NCI-H2196 (cell line): ENCODE measurements around the gene PDE4DIP.
"Not testable (repeated sequence)": the region's sequence is repeated elsewhere in the genome, so short reads cannot be mapped to it uniquely, and the experiment has no call there.

ENCODE experiments used
- DNase-seq: peaks from one replicate; lab custom pipeline; 2025; ENCODE audit not compliant: unreplicated experiment; lab: John Stamatoyannopoulos, UW

Gene PDE4DIP

DNA sequence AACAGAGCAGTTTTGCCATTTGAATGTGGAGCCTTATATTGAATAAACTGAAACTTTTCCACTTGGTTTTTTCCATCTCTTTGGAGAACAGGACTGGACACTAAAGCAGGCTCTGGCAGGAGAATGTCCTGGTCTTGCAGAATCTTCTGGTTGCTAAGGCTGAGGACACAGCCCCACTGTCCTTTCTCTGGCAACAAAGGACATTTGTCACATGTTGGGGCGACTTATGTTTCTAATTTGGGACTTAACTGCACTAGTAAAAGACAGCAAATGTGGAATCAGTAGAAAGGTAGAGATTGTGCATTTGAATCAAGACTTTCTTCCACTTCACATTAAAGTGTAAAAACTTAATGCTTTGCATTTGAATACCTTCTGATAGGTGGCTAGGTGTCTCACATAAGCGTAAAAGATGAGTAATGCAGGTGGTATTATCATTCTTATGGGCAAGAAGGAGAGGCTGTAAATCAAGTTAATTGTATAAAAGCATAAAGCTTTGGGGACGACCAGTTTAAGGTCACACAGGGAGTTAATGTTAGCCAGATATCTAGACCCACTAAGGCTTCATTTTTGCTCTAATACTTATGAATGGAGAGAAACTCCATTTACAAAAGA, 74.7 kb downstream of the PDE4DIP start:
- DNase-seq = not testable (repeated sequence)

DNA sequence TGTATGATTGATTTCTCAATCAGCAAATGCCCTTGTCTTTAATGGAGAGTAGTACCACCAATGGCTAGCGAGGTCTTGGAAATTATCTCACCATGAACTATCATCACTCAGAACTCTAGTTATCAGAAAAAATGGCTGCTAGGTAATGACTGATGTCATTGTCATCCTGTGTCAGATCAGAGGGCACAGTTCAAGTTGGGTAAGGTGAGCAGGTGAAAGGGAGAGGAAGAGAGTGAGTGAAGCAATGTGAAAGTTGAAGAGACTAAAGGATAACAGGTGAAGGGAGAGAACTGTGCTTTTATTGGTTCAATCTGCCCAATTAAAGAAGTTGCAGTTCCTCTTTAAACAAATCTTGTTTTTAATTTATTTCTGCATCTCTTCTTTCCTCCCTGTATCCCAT, 76.8 kb downstream of the PDE4DIP start:
- DNase-seq = not testable (repeated sequence)

DNA sequence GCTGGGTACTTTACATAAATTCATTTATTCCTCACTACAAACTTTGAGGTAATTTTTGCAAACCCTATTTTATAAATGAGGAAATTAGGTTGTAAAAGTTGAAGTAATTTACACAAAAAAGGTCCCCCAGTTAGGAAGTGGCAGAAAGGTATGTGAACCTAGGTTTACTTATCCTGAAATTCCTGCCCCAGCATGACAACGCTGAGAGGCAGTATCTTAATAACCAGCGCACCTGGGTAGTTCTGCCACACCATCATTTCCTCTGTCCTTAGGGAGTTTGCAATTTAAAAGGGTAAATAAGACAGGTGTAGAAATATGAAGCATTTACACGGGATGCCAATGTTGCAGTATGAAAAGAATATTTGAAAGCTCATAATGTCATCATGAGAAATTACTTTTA, 79.6 kb downstream of the PDE4DIP start:
- DNase-seq = not testable (repeated sequence)

DNA sequence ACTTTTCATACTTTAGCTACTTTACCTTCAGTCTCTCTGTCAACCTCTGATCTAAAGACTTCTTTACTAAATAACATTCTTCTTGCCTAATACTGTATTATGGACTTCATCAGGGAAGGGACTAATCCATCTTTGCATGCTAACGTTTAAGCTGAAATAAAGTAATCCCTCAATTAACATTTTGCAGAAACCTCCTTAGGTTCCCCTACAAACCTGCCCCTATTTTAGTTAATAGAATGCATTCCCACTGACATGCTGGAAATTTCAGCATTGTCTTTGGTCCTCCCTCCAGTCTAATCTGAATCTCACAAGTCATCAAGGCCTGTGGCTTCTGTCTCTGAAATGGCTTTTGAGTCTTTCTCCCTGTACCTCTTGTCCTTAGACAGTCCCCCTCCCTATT, 83.4 kb downstream of the PDE4DIP start:
- DNase-seq = not testable (repeated sequence)

DNA sequence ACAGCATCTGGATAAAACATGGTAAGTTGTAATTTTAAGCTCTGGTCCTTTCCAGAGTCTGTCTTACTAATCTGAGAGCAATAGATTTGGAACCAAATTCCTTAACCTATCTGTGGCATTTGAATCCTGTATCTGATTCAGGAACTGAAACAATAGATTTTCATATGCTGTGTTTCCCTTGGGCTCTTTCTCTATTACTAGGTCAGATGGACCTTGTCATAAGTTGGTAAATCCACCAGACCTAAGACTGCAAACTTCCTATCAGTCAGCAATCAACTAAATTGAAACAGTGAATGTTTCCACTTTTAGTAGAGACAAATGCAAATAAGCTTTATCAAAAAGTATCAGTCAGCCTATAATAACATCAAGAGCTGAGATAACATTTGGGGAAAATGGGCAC, 85.0 kb downstream of the PDE4DIP start:
- not testable (repeated sequence) for DNase-seq

DNA sequence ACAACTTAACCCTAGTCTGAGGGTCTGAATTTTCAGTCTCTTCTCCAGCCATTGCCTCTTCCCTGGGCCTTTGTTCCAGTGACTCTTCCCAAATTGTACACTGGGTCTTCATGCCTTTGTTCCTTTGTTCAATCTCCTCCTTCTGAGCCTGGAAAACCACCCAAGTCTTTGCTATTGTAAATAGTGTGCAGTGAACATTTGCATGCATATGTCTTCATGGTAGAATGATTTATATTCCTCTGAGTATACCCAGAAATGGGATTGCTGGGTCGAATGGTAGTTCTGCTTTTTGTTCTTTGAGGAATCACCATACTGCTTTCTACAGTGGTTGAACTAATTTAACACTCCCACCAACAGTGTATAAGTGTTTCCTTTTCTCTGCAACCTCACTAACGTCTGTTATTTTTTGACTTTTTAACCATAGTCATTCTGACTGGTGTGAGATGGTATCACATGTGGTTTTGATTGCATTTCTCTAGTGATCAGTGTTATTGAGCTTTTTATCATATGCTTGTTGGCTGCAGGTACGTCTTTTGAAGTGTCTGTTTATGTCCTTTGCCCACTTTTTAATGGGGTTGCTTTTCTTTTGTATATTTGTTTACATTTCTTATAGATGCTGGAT, 91.3 kb downstream of the PDE4DIP start:
- DNase-seq = not testable (repeated sequence)

DNA sequence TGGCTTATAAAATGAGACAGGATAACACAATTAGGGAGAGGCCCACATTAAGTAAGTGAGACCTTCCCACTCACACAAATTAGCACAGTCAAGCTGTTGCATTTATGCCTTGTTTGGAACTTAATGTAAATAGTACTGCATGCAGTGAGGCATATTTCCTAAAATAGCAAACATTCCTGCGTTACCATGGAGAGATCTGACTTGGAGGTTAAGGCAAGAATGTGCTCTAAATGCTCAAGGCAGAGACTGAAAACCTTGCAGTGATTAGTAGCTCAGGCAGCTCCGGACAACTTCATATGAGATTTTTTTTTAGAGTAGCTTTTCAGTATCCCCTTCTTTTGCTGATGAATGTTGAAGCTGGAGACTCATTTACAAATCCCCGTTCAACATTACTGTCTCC, 98.7 kb downstream of the PDE4DIP start:
- not testable (repeated sequence) for DNase-seq

DNA sequence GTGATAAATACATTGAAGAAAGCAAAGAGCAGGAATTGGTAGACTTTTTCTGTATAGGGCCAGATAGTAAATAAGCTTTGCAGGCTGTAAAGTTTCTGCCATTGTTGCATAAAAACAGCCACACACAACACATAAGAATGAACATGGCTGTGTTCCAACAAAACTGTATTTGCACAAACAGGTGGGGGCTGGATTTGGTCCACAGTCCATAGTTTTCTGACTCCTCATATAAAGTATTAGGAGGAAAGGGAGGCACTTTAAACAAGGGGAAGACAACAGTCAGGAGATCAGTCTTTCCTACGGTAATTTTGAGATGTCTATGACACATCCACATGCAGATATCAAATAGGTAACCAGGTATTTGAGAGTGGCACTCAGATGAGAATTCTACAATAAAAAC, 100.9 kb downstream of the PDE4DIP start:
- DNase-seq = not testable (repeated sequence)

DNA sequence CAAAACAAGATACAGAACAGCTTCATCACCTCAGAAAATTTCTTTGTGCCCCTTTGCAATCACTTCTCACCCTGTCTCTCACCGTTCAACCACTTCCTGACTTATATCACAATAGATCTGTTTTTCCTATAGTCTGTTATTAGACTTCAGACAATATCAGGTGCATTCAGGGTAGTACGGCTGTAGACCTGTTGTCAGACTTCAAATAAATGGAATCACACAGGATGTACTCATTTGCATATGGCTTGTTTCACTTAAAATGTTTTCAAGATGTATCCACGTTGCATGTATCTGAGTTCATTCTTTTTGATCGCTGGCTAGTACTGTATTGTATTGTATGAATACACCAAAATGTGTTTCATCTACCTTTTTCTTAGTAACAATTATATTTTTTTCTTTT, 104.5 kb downstream of the PDE4DIP start:
- DNase-seq = not testable (repeated sequence)

DNA sequence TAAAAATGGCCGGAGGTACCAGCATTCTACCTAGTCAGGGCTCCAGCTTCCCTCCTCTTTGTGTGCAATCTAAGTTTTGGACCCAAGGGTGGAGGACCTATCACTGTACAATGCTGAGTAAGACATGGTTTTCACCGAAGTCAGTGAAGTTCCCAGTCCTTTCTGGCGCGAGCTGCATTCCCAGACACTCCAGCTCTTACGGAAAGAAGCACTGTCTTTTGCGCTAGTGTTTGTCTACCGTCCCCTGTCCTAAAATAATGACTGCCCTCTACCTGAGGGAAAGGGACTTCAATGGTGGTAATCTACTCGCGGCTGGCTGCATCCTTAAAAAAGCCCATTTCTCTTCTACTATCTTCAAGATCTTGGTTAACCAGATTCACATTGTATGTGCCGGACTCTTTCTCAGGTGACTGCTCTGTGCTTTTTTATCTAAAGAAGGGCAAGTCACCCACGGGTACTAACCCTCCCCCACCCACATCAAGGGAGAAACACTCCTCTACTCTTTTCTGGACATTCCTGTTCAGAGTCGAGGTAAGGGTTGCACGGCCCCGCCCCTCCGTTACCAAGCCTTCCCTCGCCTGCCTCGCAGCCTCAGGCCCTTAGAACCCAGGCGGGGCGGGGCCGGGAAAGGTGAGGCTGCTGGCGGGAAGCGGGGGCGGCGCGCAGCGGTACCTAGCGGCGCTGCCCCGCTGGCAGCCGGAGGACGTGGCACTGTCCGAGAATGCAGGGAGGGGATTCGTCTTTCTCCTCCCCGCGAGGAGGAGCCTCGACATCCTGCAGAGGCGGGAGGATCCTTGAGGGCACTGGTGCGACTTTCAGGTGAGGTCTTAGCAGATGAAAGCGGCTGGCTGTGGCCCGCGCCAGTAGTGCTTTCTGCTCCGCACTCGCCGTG, 107.4 kb downstream of the PDE4DIP start:
- DNase-seq = peak; percentile 73

DNA sequence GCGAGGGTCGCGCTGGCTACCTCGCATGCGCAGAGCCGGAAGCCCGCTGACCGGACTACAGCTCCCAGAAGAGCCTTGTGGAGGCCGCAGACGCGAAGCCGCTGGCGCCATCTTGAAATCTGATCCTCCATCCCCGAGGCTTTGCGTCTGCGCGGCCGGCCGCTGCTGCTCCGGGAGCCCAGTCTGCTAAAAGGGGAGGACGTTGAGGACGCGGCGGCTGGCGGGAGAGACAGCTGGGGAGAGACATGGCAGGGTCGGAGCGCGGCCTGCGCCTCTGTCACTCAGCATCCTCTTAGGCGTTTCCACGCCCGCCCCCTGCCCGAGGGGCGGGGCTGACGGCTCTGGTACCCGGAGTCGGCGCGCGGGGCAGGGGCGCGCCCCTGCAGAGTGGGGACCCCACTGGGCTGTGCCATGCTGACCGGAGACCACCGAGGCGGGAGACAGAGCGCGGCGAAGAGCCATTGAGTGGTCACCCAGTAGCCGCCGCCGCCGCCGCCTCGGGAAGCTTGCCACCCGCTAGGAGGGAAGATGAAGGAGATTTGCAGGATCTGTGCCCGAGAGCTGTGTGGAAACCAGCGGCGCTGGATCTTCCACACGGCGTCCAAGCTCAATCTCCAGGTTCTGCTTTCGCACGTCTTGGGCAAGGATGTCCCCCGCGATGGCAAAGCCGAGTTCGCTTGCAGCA, 108.2 kb downstream of the PDE4DIP start:
- not testable (repeated sequence) for DNase-seq

DNA sequence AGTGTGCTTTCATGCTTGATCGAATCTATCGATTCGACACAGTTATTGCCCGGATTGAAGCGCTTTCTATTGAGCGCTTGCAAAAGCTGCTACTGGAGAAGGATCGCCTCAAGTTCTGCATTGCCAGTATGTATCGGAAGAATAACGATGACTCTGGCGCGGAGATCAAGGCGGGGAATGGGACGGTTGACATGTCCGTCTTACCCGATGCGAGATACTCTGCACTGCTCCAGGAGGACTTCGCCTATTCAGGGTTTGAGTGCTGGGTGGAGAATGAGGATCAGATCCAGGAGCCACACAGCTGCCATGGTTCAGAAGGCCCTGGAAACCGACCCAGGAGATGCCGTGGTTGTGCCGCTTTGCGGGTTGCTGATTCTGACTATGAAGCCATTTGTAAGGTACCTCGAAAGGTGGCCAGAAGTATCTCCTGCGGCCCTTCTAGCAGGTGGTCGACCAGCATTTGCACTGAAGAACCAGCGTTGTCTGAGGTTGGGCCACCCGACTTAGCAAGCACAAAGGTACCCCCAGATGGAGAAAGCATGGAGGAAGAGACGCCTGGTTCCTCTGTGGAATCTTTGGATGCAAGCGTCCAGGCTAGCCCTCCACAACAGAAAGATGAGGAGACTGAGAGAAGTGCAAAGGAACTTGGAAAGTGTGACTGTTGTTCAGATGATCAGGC, 108.8 kb downstream of the PDE4DIP start:
- peak; percentile 4 for DNase-seq

DNA sequence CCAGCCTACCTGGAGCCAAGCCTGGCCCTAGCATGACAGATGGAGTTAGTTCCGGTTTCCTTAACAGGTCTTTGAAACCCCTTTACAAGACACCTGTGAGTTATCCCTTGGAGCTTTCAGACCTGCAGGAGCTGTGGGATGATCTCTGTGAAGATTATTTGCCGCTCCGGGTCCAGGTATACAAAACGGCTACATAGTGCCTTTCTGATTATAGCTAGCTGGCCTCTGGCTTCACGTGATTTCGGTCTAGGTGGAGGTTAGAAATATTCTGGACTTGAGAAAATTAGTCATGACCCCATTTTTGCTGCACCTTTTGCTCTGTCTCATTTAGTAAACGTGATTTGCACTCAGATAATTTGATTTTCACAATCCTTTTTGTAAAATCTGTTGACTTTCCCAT, 109.5 kb downstream of the PDE4DIP start:
- not testable (repeated sequence) for DNase-seq

DNA sequence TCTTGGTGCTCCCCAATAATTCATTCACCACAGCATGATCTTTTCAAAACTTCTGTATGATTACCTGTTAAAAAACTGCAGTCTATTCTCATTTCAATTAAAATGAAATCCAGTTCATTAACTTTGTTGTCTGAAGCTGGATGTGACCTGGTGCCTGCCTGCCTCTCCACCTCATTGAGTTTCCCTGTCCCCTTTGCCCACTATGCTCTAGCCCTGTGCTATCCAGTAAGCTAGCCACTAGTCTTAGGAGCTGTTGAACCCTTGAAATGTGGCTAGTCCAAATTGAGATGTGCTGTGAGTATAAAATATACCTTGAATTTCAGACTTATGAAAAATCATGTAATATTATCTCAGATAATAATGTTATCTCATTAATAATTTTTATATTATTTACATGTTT, 114.1 kb downstream of the PDE4DIP start:
- DNase-seq = not testable (repeated sequence)

DNA sequence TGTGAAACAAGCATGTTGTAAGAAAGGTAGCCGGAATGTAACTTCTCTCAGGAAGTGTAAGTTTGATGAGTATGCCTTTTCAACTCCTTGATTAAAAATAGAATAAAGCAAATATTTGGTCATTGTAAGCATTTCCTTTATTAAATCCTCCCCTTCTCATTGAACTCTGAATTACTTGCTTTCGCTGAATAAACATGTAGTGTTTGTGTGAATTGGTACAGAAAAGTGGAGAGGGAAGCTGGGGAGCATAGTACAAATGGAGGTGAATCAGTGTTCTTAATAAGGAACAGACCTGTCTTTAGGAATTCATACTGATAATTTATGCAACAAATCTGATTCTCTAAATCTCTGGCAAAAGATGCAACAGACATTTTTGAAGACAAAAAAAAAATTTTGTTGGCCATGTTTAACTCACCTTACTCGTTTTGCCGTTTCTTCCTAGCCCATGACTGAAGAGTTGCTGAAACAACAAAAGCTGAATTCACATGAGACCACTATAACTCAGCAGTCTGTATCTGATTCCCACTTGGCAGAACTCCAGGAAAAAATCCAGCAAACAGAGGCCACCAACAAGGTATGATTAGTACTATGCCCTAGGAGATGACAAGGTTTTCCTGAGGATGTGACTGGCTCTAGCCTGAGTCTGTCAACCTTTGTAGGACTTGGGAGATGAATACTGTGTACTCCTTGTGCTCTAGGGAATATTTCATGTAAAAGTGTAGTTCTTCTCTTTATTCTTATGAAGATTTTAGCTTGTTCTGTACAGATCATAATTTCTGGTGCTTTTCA, 116.2 kb downstream of the PDE4DIP start:
- DNase-seq = not testable (repeated sequence)

DNA sequence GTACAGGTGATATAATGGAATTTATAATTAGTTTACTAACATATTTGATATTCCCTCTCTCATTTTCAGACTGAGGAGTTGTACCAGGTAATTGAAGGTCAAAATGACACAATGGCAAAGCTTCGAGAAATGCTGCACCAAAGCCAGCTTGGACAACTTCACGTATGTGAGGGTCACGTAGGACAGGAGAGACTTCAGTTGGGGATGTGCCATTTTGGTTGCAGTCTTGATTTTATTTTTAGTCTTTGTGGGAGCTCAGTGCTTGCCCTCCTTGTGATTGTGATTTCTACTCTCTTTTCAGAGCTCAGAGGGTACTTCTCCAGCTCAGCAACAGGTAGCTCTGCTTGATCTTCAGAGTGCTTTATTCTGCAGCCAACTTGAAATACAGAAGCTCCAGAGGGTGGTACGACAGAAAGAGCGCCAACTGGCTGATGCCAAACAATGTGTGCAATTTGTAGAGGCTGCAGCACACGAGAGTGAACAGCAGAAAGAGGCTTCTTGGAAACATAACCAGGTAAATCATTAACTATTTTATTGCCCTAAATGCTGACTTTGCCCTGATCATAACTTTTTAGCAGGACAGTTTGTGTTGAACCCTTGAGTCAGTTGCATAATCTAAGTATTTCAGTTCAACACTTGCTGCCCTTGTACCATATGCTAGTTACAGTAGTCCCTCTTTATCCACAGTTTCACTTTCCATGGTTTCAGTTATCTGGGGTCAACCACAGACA, 118.1 kb downstream of the PDE4DIP start:
- DNase-seq = not testable (repeated sequence)

DNA sequence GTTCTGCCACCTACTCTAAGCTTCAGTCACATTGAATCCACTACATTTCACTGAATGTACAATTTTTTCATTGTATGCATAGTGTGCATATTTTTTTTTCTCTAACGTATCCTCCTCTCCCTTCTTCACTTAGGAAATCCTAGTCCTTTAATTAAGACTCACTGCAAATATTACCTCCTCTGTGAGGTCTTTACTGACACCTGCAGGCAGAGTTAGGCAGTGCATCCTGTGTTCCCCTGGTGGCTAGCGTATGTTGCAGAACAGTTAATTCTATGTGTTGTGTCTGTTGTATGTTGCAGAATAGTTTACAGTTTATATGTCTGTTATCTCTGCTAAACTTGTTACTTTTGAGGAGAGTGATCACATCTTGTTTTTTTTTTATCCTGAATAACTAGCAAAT, 121.9 kb downstream of the PDE4DIP start:
- DNase-seq = not testable (repeated sequence)

DNA sequence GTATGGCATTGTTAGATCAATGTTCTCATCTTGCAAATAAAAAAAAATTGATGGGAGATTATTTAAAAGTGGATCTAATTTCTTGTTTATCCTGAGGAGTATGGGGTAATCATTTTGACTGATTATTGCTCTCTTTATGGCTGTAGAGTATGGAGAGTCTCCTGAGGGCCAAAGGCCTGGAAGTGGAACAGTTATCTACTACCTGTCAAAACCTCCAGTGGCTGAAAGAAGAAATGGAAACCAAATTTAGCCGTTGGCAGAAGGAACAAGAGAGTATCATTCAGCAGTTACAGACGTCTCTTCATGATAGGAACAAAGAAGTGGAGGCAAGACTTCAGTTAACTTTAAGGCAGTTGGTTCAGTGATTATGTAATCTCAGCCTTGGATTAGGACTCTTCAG, 123.4 kb downstream of the PDE4DIP start:
- DNase-seq = not testable (repeated sequence)

DNA sequence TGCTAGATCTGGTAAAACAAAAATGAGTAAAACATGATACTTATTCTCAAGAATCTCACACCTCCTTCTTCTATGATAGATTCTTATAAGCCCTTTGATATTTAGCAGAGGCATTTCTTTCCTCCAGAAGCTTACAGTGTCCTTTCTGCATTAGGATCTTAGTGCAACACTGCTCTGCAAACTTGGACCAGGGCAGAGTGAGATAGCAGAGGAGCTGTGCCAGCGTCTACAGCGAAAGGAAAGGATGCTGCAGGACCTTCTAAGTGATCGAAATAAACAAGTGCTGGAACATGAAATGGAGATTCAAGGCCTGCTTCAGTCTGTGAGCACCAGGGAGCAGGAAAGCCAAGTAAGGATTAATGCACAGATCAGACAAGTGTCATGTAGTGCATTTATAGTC, 124.5 kb downstream of the PDE4DIP start:
- not testable (repeated sequence) for DNase-seq
